EL (cell line): ENCODE data around the gene HID1.

ENCODE experiments used
- DNase-seq: peaks from one replicate; pipeline ENCODE4 v3.0.0-alpha.2; 2016

Gene HID1

GRCh38 chr17:74964988-74965622, 7.5 kb downstream of the HID1 start:
- no peak for DNase-seq

DNA sequence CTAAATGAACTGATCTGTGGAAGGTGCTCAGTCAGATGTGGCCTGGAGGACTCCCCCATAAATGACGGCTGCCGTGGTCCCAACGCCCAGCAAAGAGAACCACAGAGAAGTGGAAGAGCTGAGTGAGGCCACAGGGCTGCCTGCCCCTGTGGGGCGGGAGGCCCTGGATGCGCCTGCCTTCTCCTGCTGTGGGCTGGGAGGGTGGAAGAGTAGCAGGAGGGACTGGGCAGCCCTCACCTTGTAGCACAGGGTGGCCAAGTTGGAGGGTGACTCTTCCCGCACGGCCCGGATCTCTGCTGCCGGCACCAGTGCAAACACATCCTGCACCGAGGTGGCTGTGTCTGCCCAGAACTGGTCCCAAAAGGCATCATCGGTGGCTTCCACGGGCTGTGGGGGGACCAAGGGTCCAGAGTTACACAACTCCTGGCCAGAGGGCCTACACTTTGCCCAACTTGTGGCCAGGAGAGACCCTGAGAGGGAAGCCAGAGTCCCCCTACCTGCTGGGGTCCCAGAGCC, 8.3 kb downstream of the HID1 start:
- DNase-seq, result no peak

DNA sequence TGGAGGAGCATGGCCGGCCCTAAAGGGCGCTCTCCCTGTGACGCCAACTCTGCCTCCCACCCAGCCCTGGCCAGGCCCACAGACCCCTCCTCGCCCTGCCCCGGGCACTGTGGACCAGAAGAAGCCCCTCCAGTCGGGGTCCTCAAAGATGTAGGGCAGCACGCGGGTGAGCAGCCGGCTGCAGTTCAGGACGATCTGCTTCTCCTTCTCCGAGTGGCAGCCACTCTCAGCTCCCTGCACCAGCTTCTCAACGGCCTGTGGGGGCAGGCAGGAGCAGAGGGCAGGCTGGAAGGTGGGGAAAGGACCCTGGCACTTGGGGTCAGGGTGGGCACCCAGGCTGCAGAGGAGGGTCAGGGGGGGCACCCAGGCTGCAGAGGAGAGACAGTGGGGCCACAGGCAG, 8.9 kb downstream of the HID1 start:
- no peak for DNase-seq

GRCh38 chr17:74962622-74963394, 9.8 kb downstream of the HID1 start:
- no peak for DNase-seq

DNA sequence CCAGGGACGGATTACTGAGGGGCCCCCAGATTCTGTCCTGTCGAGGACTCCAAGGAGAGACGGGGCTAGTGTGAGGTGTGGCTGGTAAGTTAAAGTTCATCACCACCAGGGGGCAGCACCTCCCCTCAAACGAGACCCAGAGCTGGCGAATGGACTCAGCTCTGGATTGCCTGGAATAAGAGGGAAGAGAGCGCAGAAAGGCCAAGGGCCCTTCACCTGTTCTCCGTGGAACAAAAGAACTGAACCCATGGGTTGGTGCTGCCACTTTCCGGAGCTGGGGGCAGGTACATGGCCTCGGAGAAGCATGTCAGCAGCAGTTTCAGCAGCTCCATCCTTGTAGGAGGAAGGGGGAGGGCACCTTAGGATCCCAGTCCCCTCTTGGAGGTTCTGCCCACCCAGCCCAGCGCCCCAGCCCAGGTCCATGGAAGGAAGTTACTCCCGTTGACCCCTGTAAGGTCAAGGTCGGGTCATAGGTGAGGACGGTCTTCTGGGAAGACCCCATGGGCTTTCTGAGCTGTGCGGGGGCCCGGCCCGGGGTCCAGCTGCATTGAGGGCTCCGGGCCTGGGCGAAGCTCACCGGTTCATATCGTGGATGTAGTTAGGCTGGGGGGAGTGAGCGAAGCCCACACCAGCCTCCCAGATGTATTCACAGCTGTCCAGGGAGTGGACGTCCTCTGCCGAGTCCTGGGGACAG, 10.8 kb downstream of the HID1 start:
- DNase-seq, result peak; percentile 86

DNA sequence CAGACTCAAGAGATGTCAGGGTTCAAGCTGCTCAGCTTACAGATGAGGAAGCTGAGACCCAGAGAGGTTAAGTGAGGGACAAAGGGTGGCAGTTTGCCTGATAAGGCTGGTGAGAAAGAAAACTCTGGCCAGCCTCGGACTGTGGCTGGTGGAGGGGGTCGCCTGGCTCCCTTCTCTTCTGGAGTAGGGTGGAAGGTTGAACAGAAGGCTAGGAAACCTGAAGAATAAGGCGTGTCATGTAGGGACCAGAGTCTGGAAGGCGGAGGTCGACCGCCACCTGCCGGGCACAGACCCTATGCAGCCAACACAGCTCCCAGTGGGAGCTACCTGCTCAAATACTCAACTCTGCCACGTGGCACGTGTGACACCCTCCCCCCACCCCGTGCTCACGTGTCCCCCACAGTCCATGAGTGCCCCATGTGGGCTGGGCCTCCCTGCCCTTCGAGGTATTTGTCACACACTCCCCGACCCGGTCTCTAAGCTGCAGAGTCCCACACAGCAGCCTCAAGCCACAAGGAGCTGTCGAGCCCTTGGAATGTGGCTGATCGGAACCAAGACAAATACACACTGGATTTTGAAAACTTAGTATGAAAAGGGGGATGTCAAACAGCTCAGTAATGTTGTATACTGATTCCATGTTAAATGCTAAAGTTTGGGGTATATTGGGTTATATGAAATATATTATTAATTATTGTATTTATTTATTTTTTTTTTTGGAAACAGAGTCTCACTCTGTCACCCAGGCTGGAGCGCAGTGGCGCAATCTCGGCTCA, 11.8 kb downstream of the HID1 start:
- no peak for DNase-seq

DNA sequence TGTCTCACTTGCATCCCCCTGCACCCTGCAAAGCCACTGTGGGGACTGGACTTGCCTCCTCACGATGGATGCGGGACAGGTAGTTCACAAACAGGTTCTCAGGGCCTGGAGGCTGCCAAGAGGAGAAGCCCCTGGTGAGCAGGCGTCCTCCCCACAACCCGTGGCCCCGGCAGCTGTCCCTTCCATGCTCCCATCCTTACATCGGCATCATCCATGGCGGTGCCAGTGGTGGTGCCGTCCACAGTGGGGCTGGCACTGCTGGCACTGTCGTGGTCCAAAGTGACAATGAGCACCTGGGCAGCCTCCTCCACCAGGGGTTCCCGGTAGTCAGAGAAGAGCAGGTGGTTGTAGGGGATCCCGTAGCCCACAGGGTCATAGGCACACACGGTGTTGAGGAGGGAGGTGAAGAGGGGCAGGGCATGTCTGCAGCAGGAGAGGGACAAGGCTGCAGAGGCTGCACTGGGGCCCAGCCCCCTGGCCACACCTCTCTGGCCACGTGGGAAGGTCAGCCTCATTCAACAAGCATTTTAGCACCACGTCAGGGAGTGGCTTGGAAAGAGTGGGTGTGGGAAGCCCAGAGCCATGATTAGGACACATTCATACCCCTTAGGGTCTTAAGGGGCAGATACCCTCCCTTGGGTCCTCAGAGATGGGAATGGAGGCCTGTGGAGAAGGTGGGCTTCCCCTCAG, 12.6 kb downstream of the HID1 start:
- peak; percentile 41 for DNase-seq

DNA sequence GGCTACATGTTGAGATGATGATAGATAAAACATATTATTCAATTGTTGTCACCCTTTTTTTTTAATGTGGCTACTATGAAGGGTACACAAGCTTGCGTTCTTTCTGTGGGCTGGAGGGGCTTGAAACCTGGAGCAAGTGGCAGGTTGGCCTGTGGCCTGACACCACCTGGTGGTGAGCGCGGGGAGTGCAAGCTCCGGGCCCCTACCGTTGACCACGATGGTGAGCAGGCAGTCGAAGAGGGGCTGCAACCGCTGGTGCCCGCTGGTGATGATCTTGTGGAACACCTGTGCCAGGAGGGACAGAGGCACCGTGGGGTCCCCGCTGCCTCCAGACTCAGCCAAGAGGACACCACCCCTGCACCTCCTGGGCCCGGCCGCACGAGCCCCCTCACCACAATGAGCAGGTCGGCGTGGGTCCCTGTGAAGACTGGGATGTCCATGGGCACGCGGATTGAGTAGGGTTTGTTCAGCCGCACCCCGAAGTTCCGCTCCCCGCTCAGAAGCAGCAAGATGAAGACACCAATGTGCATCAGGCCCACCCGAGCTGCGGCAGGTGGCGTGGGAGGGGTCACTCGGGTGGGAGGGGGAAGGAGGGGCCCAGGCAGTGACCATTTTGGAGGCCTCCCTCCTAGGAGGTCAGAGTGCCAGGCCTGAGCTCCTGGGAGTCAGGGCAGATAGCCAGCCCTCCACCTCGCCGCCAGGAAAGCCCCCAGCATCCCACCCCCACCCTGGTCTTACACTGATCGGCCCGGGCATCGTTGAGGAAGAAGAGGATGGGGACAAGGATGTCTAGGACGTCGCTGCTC, 14.4 kb downstream of the HID1 start:
- peak; percentile 58 for DNase-seq

- DNase-seq, result no peak
Measured at GRCh38 chr17:74956093-74956492, 16.5 kb downstream of the HID1 start.

- DNase-seq, result no peak
Measured at GRCh38 chr17:74954665-74955421, 17.7 kb downstream of the HID1 start.

DNA sequence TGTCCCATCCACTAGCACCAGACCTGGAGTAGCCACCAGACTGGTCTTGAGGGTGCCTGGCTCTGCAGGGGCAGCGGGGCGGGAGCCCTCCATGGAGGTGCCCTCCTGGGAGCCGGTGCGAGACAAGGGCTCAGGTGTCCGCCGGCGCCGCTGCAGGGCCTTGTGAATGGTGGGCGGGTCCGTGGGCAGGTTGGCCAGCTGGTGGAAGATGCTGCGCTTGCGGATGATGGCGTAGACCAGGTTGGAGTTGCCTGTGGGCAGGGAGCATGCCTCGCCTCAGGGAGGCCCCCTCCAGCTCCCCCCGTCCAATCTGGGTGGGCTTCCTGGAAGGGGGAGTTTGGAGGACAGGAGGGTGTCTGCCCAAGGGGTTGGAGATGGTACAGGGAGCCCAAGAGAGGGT, 18.4 kb downstream of the HID1 start:
- no peak for DNase-seq

DNA sequence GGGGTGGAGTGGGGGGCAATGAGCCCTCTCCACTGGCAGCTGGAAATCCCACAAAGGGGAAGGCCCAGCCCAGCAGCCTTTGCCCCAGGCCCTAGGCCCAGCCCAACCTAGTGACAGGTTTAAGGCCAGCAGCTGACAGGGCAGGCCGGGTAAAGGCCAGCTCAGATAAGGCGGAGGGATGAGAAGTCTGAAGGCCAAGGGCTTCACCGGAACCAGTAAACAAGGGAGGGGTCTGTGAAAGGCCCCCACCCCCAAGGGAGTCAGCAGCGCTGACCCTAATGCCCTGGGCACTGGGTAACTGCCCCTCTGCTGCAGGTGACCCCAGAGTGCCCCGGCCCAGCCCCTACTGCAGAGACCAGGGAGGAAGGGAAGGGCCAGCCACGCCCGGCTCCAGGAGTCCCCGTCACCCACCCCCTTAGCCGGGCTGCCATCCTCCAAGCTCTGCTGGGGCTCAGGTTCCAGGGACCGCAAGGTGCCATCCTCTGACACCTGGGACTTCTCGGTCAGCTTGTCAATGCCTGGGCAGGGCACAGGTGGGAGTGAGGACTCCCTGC, 19.3 kb downstream of the HID1 start:
- DNase-seq, result no peak

DNA sequence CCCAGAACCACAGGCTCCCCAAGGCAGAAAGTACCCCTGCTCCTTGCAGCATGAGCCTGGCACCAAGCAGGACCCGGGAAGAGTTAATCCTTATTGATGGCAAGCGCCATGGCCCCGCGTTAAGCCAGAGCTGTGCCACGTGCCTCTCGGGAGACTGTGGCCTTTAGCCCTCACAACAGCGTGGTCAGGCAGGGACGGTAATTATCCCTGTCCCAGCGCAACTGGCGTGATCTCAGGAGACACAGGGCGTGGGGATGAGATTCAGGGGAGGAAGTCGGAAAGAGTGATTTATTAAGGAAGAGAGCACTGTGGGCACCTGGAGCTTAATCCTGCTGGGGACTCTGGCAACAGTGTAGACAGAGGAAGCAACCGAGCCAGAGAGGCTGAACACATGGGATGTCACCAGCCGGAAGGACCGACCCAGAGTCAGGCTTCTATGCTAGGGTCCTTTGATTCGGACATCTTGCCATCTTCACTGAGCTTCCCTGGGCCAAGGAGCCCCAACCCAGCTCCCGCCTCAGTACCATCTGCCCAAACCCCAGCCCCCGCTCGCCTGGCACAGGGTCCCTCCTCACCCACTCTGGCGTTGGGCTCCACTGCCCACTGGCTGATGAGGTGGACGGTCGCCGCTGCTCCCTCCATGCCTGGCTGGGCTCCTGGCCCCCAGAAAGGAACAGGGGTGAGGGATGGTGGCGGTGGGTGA, 20.0 kb downstream of the HID1 start:
- no peak for DNase-seq

DNA sequence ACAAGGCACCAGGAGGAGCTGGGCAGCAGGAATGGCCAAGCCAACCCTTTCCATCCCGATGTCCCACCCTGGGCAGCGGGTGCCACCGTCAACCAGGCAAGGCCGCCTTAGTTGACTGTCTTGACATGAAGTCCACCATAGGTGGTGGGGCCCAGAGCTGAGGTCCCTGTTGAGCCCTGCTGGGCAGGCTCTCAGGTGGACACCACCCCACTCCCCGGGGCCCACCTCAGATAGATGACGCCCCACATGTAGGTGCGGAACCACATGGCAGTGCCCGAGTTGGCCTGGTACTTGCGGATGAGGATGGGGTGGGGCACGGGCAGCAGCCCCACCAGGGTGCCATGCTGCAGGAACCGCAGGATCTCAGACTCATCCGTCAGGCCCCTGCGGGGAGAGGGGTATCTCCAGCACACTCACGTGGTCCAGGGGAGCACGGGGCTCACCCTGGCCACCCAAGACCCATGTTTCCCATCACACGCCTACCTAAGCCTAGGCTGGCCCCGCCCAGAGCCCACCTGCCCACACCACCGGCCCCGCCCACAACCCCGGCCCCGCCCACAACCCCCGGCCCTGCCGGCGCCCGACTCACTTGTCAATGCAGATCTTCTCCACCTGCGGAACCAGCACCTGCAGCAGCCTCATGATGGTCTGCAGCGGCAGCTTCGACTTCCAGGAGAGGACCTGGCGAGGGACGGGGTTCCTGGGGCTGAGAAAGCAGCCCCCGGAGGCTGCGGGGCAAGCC, 20.7 kb downstream of the HID1 start:
- DNase-seq, result no peak

- DNase-seq, result no peak
Measured at GRCh38 chr17:74951065-74951464, 21.5 kb downstream of the HID1 start.

DNA sequence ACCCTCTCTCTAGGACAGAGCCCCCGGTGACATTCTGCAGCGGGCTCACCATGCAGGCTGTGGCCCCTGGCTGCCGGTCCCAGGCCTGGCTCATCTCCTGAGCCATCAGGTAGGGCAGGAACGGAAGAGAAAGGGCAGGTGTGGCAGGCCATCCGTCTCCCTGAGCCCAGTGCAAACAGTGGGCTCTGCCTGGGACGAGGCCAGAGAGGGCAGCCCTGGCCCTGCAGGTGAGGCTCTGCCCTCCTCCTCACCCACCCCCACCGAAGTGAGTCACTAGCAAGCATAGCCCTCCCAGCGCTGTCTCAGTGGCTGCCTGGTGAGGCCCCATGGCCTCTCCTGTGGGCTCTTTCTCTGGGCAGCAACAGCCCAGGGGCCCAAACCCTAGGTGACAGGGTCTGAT, 22.4 kb downstream of the HID1 start:
- no peak for DNase-seq

DNA sequence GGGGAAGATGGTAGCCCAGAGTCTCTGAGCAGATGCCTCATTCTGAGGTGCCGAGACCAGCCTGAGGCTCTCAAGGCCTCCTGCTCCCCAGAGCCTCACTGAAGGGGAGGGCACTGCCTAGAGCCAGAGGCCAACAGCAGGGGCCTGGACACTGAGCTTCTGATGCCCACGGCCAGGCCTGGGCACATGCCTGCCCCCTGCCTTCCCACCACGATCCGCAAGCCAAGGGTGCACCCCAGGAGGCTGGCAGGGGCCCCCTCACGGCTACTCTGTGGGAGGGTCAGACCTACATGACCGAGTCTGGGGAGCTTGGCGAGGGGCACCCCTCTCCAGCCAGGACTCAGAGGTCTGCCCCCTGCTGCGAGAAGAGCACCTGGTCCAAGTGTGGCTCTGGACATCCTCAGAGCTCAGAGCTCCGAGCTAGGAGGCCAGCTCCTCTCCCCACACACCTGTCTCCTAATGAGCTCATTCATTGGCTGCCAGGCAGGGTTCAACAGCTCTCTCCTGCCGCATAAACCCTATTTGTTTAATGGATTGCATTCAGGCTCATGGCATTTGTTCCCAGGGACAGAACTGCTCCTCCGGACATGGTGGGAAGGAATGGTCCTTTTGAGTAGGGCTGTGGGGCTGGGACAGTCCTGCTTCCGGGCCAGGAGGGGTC, 23.0 kb downstream of the HID1 start:
- no peak for DNase-seq

GRCh38 chr17:74947041-74947754, 25.4 kb downstream of the HID1 start:
- DNase-seq, result no peak
